NCI-H2171 treated with DMSO at 0.1 percent for 48 hours (cell line): ENCODE results near the gene TAAR5.
"Not testable (repeated sequence)": the region's sequence is repeated elsewhere in the genome, so short reads cannot be mapped to it uniquely, and the experiment has no call there.

Experiments used
- DNase-seq: peaks from one replicate; lab custom pipeline; 2025; lab: John Stamatoyannopoulos, UW

Gene TAAR5

GRCh38 chr6:132589454-132589853 lies at the start of gene TAAR5:
Gene TAAR5, minus strand, starts transcription at chr6:132589741. Its CDS starts 55 bp downstream, at chr6:132589686.
- DNase-seq, result no peak

GRCh38 chr6:132637135-132637534 lies 47.6 kb upstream of the TAAR5 start:
- not testable (repeated sequence) for DNase-seq

- DNase-seq, result not testable (repeated sequence)
Observed at GRCh38 chr6:132635906-132636305, 46.4 kb upstream of the TAAR5 start.

- not testable (repeated sequence) for DNase-seq
Observed at GRCh38 chr6:132635288-132635687, 45.7 kb upstream of the TAAR5 start.

- DNase-seq, result no peak
Observed at GRCh38 chr6:132634796-132635195, 45.3 kb upstream of the TAAR5 start.

- DNase-seq, result no peak
Observed at GRCh38 chr6:132633362-132633761, 43.8 kb upstream of the TAAR5 start.

GRCh38 chr6:132624175-132624574 lies 34.6 kb upstream of the TAAR5 start, which contains the start of gene TAAR2:
Gene TAAR2, minus strand, starts transcription at chr6:132624275. Its CDS starts 0 bp downstream, at chr6:132624275.
- no peak for DNase-seq

- DNase-seq, result no peak
Observed at GRCh38 chr6:132623106-132623845, 33.7 kb upstream of the TAAR5 start.

GRCh38 chr6:132616677-132617076 lies 27.1 kb upstream of the TAAR5 start:
- DNase-seq, result no peak

GRCh38 chr6:132614554-132614953 lies 25.0 kb upstream of the TAAR5 start:
- DNase-seq, result no peak

GRCh38 chr6:132612449-132613108 lies 23.0 kb upstream of the TAAR5 start:
- no peak for DNase-seq

- DNase-seq, result no peak
Observed at GRCh38 chr6:132611616-132612015, 22.1 kb upstream of the TAAR5 start.

GRCh38 chr6:132607544-132608233 lies 18.1 kb upstream of the TAAR5 start:
- DNase-seq, result no peak

GRCh38 chr6:132604635-132605152 lies 15.2 kb upstream of the TAAR5 start:
- no peak for DNase-seq

GRCh38 chr6:132600900-132601299 lies 11.4 kb upstream of the TAAR5 start:
- DNase-seq, result not testable (repeated sequence)

GRCh38 chr6:132598473-132598872 lies 8.9 kb upstream of the TAAR5 start:
- no peak for DNase-seq

GRCh38 chr6:132596201-132596600 lies 6.7 kb upstream of the TAAR5 start:
- no peak for DNase-seq

GRCh38 chr6:132592855-132593254 lies 3.3 kb upstream of the TAAR5 start:
- DNase-seq, result no peak

- no peak for DNase-seq
Observed at GRCh38 chr6:132590362-132590761, 821 bp upstream of the TAAR5 start.

GRCh38 chr6:132587424-132587823 lies 2.1 kb downstream of the TAAR5 start:
- DNase-seq, result no peak

GRCh38 chr6:132584698-132585097 lies 4.8 kb downstream of the TAAR5 start:
- DNase-seq, result no peak

GRCh38 chr6:132571774-132572173 lies 17.8 kb downstream of the TAAR5 start:
- no peak for DNase-seq
